GM12878 (cell line): Measurements from ENCODE around the gene COL1A2. TPM values are rescaled to one million over a fixed set of nuclear protein-coding genes. Genes with fewer than 3 reads are reported as not detected.

ENCODE experiments used
- EGR1 ChIP-seq, 2 experiments: IDR thresholded peaks; 1 replicate in 1 of 2; 2 replicates in 1 of 2; pipeline ENCODE4 v1.6.1; 2011 to 2012; ENCODE audit warnings: low read depth in 2 of 2, low read length in 2 of 2, borderline replicate concordance in 1 of 2, mild to moderate bottlenecking in 1 of 2, moderate library complexity in 1 of 2
- NR2C2 ChIP-seq: IDR thresholded peaks from 2 replicates; pipeline ENCODE4 v1.6.1; 2011; ENCODE audit warnings: borderline replicate concordance, low read depth; ENCODE audit not compliant: control insufficient read depth, insufficient read length
- PML ChIP-seq: IDR thresholded peaks from 2 replicates; pipeline ENCODE4 v1.6.1; 2012; ENCODE audit warnings: low read length, inconsistent platforms
- WRNIP1 ChIP-seq: IDR thresholded peaks from 2 replicates; pipeline ENCODE4 v1.6.1; 2011; ENCODE audit warnings: low read depth, low read length, improper control_type of control experiment, borderline replicate concordance
- polyA plus RNA-seq, 11 experiments: library from polyadenylated mRNA; depleted of rRNA in 4 of 11; unstranded in 6 of 11; stranded (reverse) in 5 of 11; fragments of >200 nt; fragmentation: Nextera tagmentation in 4 of 11; fragmentation: Illumina TruSeq in 1 of 11; extraction: Ambion mirVana in 4 of 11; extraction: Trizol in 1 of 11; gene quantifications; 1 replicate in 1 of 11; 2 replicates in 10 of 11; pipeline versions ENCODE4 v1.2.1 to v1.2.3, GENCODE V29; 2011 to 2016; ENCODE audit warnings: inconsistent platforms in 2 of 11, missing spikeins in 2 of 11, low read depth in 1 of 11
- total RNA-seq, 4 experiments: library from RNA; depleted of rRNA in 3 of 4; stranded (reverse); fragments of >200 nt in 3 of 4; fragmentation: Illumina TruSeq in 1 of 4; extraction: Trizol in 1 of 4; gene quantifications; 2 replicates each; pipeline versions ENCODE4 v1.2.1 to v1.2.3, GENCODE V29; 2013 to 2021
- TF ChIP-seq, protein P1 (sequence below): fragments of 450-650 bp; formaldehyde crosslinking; IDR thresholded peaks from 2 replicates; pipeline ENCODE4 v1.5.0; 2022; ENCODE audit warnings: mild to moderate bottlenecking, missing genetic modification characterization
- TF ChIP-seq, protein P2 (sequence below): fragments of 450-650 bp; IDR thresholded peaks from 2 replicates; pipeline ENCODE4 v1.6.1; 2017; ENCODE audit warnings: borderline replicate concordance
- TF ChIP-seq, protein P3 (sequence below): fragments of 450-650 bp; IDR thresholded peaks from 2 replicates; pipeline ENCODE4 v1.6.1; 2016; ENCODE audit warnings: mild to moderate bottlenecking
- TF ChIP-seq, protein P4 (sequence below): IDR thresholded peaks from 2 replicates; pipeline ENCODE4 v1.6.1; 2012; ENCODE audit warnings: mild to moderate bottlenecking, low read depth, low read length
- TF ChIP-seq, protein P5 (sequence below): IDR thresholded peaks from 2 replicates; pipeline ENCODE4 v1.6.1; 2011; ENCODE audit warnings: borderline replicate concordance, low read depth, mild to moderate bottlenecking, moderate library complexity, mixed read lengths, low read length; ENCODE audit not compliant: insufficient read depth; ENCODE audit errors: extremely low read length

Gene COL1A2
- total and polyA plus RNA-seq, 10 of the 15 experiments (the other 5 are each of a cell fraction or from before 2014, with no cell fraction given): 0.03 to 2.5 (median 0.76) TPM; not detected in 4

DNA sequence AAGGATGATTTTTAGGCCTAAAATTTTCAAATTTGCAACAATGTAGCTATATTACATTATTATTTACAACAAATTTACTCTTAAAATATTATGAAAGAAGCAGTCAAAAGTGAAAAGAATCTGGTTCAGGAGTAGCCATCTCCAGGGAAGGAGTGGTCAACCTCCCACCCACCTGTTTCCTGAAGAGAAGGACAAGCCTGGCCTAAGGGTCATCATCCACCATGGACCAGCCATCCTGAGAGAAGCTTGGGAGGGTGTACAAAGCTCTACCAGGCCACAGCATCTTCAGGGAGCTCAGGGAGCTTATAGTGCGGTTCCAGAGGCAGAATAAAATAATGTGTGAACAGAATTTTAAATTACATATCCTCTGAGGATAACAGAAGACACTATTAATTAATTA, 38.1 kb downstream of the COL1A2 start (continued):
- TF ChIP-seq, protein P1, sequence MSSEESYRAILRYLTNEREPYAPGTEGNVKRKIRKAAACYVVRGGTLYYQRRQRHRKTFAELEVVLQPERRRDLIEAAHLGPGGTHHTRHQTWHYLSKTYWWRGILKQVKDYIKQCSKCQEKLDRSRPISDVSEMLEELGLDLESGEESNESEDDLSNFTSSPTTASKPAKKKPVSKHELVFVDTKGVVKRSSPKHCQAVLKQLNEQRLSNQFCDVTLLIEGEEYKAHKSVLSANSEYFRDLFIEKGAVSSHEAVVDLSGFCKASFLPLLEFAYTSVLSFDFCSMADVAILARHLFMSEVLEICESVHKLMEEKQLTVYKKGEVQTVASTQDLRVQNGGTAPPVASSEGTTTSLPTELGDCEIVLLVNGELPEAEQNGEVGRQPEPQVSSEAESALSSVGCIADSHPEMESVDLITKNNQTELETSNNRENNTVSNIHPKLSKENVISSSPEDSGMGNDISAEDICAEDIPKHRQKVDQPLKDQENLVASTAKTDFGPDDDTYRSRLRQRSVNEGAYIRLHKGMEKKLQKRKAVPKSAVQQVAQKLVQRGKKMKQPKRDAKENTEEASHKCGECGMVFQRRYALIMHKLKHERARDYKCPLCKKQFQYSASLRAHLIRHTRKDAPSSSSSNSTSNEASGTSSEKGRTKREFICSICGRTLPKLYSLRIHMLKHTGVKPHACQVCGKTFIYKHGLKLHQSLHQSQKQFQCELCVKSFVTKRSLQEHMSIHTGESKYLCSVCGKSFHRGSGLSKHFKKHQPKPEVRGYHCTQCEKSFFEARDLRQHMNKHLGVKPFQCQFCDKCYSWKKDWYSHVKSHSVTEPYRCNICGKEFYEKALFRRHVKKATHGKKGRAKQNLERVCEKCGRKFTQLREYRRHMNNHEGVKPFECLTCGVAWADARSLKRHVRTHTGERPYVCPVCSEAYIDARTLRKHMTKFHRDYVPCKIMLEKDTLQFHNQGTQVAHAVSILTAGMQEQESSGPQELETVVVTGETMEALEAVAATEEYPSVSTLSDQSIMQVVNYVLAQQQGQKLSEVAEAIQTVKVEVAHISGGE (CRISPR knock-in tag): no peak
- no peak for TF ChIP-seq NR2C2
- no peak for TF ChIP-seq WRNIP1
- TF ChIP-seq, protein P2, sequence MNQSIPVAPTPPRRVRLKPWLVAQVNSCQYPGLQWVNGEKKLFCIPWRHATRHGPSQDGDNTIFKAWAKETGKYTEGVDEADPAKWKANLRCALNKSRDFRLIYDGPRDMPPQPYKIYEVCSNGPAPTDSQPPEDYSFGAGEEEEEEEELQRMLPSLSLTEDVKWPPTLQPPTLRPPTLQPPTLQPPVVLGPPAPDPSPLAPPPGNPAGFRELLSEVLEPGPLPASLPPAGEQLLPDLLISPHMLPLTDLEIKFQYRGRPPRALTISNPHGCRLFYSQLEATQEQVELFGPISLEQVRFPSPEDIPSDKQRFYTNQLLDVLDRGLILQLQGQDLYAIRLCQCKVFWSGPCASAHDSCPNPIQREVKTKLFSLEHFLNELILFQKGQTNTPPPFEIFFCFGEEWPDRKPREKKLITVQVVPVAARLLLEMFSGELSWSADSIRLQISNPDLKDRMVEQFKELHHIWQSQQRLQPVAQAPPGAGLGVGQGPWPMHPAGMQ: no peak
- TF ChIP-seq, protein P3, sequence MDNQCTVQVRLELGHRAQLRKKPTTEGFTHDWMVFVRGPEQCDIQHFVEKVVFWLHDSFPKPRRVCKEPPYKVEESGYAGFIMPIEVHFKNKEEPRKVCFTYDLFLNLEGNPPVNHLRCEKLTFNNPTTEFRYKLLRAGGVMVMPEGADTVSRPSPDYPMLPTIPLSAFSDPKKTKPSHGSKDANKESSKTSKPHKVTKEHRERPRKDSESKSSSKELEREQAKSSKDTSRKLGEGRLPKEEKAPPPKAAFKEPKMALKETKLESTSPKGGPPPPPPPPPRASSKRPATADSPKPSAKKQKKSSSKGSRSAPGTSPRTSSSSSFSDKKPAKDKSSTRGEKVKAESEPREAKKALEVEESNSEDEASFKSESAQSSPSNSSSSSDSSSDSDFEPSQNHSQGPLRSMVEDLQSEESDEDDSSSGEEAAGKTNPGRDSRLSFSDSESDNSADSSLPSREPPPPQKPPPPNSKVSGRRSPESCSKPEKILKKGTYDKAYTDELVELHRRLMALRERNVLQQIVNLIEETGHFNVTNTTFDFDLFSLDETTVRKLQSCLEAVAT: no peak
- TF ChIP-seq, protein P4, sequence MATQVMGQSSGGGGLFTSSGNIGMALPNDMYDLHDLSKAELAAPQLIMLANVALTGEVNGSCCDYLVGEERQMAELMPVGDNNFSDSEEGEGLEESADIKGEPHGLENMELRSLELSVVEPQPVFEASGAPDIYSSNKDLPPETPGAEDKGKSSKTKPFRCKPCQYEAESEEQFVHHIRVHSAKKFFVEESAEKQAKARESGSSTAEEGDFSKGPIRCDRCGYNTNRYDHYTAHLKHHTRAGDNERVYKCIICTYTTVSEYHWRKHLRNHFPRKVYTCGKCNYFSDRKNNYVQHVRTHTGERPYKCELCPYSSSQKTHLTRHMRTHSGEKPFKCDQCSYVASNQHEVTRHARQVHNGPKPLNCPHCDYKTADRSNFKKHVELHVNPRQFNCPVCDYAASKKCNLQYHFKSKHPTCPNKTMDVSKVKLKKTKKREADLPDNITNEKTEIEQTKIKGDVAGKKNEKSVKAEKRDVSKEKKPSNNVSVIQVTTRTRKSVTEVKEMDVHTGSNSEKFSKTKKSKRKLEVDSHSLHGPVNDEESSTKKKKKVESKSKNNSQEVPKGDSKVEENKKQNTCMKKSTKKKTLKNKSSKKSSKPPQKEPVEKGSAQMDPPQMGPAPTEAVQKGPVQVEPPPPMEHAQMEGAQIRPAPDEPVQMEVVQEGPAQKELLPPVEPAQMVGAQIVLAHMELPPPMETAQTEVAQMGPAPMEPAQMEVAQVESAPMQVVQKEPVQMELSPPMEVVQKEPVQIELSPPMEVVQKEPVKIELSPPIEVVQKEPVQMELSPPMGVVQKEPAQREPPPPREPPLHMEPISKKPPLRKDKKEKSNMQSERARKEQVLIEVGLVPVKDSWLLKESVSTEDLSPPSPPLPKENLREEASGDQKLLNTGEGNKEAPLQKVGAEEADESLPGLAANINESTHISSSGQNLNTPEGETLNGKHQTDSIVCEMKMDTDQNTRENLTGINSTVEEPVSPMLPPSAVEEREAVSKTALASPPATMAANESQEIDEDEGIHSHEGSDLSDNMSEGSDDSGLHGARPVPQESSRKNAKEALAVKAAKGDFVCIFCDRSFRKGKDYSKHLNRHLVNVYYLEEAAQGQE: no peak
- TF ChIP-seq, protein P5, sequence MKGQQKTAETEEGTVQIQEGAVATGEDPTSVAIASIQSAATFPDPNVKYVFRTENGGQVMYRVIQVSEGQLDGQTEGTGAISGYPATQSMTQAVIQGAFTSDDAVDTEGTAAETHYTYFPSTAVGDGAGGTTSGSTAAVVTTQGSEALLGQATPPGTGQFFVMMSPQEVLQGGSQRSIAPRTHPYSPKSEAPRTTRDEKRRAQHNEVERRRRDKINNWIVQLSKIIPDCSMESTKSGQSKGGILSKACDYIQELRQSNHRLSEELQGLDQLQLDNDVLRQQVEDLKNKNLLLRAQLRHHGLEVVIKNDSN: no peak
- TF ChIP-seq PML: no peak
- no peak for TF ChIP-seq EGR1 (IDR thresholded peaks at IDR 0.05; ENCODE audit: borderline replicate concordance in 1 of 2, low read depth in 2 of 2, low read length in 2 of 2)
